Measurements from ENCODE around the gene PTK6.

GRCh38 chr20:63546956-63547724 is 10.0 kb upstream of the PTK6 start:
- TF ChIP-seq CTCF (conservative IDR thresholded peaks at IDR 0.05 in 1 of 2, IDR thresholded peaks at IDR 0.05 in 1 of 2; ENCODE audit: low read depth in 1 of 2, low read length in 2 of 2) (no peak), EZH2 (IDR thresholded peaks at IDR 0.05; ENCODE audit: low read length, missing control alignments) (no peak)

All from fibroblast of lung (primary cell).